DOHH2 (cell line): ENCODE results near the gene MAP3K9.

ENCODE experiments used
- EZH2phosphoT487 ChIP-seq: fragments of 200-600 bp; sonication (generic); IDR thresholded peaks from 2 replicates; pipeline ENCODE4 v1.6.1; 2017; ENCODE audit warnings: borderline replicate concordance, mild to moderate bottlenecking, antibody characterized with exemption, low read length, moderate library complexity, mixed read lengths
- TF ChIP-seq, protein P1 (sequence below): fragments of 200-600 bp; sonication (generic); IDR thresholded peaks from one replicate; pipeline ENCODE4 v1.5.1; 2014; ENCODE audit warnings: antibody characterized with exemption, mild to moderate bottlenecking, low read depth, low read length; ENCODE audit not compliant: poor library complexity, severe bottlenecking

- TF ChIP-seq, protein P1, sequence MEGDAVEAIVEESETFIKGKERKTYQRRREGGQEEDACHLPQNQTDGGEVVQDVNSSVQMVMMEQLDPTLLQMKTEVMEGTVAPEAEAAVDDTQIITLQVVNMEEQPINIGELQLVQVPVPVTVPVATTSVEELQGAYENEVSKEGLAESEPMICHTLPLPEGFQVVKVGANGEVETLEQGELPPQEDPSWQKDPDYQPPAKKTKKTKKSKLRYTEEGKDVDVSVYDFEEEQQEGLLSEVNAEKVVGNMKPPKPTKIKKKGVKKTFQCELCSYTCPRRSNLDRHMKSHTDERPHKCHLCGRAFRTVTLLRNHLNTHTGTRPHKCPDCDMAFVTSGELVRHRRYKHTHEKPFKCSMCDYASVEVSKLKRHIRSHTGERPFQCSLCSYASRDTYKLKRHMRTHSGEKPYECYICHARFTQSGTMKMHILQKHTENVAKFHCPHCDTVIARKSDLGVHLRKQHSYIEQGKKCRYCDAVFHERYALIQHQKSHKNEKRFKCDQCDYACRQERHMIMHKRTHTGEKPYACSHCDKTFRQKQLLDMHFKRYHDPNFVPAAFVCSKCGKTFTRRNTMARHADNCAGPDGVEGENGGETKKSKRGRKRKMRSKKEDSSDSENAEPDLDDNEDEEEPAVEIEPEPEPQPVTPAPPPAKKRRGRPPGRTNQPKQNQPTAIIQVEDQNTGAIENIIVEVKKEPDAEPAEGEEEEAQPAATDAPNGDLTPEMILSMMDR: no peak
- TF ChIP-seq EZH2phosphoT487: no peak
These were observed 78.9 kb downstream of the MAP3K9 start for GRCh38 chr14:70730393-70730792.
